Endothelial cell (in vitro differentiated cells): Measurements from ENCODE around the gene GSTM3. TPM values are rescaled to one million over a fixed set of nuclear protein-coding genes. Genes with fewer than 3 reads are reported as not detected.

Experiments used
- DNase-seq: peaks from one replicate; pipeline ENCODE4 v3.0.0; 2021; ENCODE audit warnings: low spot score
- H3K27ac Mint-ChIP-seq: one replicate; pipeline ENCODE4 v1.8.0; 2021; ENCODE audit warnings: mixed read lengths, inconsistent platforms; ENCODE audit not compliant: unreplicated experiment
- H3K27me3 Mint-ChIP-seq: one replicate; pipeline ENCODE4 v1.8.0; 2021; ENCODE audit warnings: mild to moderate bottlenecking, moderate library complexity, mixed read lengths, inconsistent platforms; ENCODE audit not compliant: unreplicated experiment
- H3K36me3 Mint-ChIP-seq: one replicate; pipeline ENCODE4 v1.8.0; 2021; ENCODE audit warnings: mild to moderate bottlenecking, low read depth, mixed read lengths, inconsistent platforms; ENCODE audit not compliant: unreplicated experiment
- H3K4me1 Mint-ChIP-seq: one replicate; pipeline ENCODE4 v1.8.0; 2021; ENCODE audit warnings: mild to moderate bottlenecking, mixed read lengths, inconsistent platforms; ENCODE audit not compliant: unreplicated experiment
- H3K4me3 Mint-ChIP-seq: one replicate; pipeline ENCODE4 v1.8.0; 2021; ENCODE audit warnings: mild to moderate bottlenecking, mixed read lengths, inconsistent platforms; ENCODE audit not compliant: unreplicated experiment
- H3K9me3 Mint-ChIP-seq: one replicate; pipeline ENCODE4 v1.8.0; 2021; ENCODE audit warnings: mixed read lengths, inconsistent platforms; ENCODE audit not compliant: unreplicated experiment
- total RNA-seq: library from RNA; stranded (reverse); fragmentation: NEBNext Ultra II Directional; extraction: Animal tissue kit (Norgen Biotek cat#: 25700); gene quantifications from one replicate; pipeline ENCODE4 v1.2.1, GENCODE V29; 2021; ENCODE audit not compliant: unreplicated experiment
- TF ChIP-seq, protein P1 (sequence below): fragments of 200-600 bp; sonication (generic); IDR thresholded peaks from one replicate; pipeline ENCODE4 v1.5.0; 2021; ENCODE audit warnings: antibody characterized with exemption; ENCODE audit not compliant: unreplicated experiment

GSTM3 gene
- total RNA-seq, 1 donor from 2014 or later, result 6.9 TPM

GRCh38 chr1:109725510-109725909 lies 15.3 kb downstream of the GSTM3 start:
- no peak overlapping the region for H3K27ac Mint-ChIP-seq
- TF ChIP-seq, protein P1, sequence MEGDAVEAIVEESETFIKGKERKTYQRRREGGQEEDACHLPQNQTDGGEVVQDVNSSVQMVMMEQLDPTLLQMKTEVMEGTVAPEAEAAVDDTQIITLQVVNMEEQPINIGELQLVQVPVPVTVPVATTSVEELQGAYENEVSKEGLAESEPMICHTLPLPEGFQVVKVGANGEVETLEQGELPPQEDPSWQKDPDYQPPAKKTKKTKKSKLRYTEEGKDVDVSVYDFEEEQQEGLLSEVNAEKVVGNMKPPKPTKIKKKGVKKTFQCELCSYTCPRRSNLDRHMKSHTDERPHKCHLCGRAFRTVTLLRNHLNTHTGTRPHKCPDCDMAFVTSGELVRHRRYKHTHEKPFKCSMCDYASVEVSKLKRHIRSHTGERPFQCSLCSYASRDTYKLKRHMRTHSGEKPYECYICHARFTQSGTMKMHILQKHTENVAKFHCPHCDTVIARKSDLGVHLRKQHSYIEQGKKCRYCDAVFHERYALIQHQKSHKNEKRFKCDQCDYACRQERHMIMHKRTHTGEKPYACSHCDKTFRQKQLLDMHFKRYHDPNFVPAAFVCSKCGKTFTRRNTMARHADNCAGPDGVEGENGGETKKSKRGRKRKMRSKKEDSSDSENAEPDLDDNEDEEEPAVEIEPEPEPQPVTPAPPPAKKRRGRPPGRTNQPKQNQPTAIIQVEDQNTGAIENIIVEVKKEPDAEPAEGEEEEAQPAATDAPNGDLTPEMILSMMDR, result no peak
- peaks cover 6% of the 10 kb centered on the region for H3K4me1 Mint-ChIP-seq
- peaks cover 12% of the 10 kb centered on the region for H3K36me3 Mint-ChIP-seq
- peaks cover 3% of the 10 kb centered on the region for H3K27me3 Mint-ChIP-seq
- H3K4me3 Mint-ChIP-seq, result peak overlapping the region; percentile 27
- no peak for DNase-seq
- peaks cover 5% of the 10 kb centered on the region for H3K9me3 Mint-ChIP-seq

DNA sequence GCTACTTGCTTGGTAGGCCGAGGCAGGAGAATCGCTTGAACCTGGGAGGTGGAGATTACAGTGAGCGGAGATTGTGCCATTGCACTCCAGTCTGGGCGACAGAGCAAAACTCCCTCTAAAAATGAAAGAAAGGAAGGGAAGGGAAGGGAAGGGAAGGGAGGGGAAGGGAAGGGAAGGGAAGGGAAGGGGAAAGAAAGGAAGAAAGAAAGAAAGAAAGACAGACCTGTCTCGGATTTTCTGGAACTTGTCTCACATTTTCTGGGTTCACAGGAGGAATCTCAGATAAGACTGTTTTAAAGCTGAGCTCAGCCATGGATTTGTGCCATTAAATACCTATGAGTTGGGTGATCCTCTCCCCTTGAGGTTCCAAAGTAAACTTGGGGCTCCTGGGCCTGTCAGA lies 15.9 kb downstream of the GSTM3 start:
- peaks cover 6% of the 10 kb centered on the region for H3K4me1 Mint-ChIP-seq

DNA sequence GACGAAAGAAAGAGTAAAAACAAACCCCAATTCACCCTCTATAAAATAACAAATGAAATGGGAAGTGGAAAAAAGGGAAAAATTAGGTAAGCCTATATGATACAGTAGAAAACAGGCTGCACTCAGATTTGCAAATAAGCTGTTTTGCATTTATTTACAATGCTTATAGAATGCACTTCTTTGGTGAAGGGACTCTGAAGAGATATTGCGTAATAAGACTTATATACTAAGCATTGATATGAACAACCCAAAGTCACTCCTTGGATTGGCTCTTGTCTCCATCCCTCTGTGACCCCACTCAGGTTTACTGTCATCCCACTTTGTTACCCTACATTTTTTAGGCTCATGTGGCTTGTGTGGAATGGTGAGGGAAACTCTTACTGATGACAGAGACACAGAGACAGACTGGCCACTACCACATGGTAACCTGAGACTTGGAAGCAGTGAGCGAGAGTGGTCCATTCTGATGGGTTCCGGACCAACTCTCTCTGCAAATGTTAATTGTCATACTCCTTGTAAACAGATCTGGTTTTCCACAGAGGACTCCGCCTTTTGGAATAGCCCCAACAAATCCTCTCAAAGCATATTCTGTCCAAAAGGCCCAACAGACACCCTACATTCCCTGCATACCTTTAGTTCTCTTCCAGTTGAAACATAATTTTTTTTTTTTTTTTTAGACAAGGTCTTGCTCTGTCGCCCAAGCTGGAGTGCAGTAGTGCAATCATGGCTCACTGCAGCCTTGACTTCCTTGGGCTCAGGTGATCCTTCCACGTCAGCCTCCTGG lies 17.7 kb downstream of the GSTM3 start:
- Mint-ChIP-seq H3K9me3 (peaks cover 5% of the 10 kb centered on the region), H3K27ac (no peak overlapping the region), H3K27me3 (peaks cover 3% of the 10 kb centered on the region), H3K4me1 (no peaks in the 10 kb centered on the region), H3K36me3 (peaks cover 14% of the 10 kb centered on the region), H3K4me3 (no peak overlapping the region)
- TF ChIP-seq, protein P1, result no peak
- DNase-seq, result no peak

More for the DNA sequence above, 15.9 kb downstream of the GSTM3 start:
- Mint-ChIP-seq H3K36me3 (peaks cover 12% of the 10 kb centered on the region), H3K27me3 (peaks cover 3% of the 10 kb centered on the region), H3K4me3 (no peak overlapping the region), H3K9me3 (peaks cover 5% of the 10 kb centered on the region), H3K27ac (no peak overlapping the region)
- TF ChIP-seq, protein P1, result no peak
- no peak for DNase-seq

GRCh38 chr1:109721971-109722370 lies 18.9 kb downstream of the GSTM3 start:
- no peak overlapping the region for H3K27ac Mint-ChIP-seq
- H3K4me1 Mint-ChIP-seq, result peaks cover 10% of the 10 kb centered on the region
- no peak overlapping the region for H3K4me3 Mint-ChIP-seq

DNA sequence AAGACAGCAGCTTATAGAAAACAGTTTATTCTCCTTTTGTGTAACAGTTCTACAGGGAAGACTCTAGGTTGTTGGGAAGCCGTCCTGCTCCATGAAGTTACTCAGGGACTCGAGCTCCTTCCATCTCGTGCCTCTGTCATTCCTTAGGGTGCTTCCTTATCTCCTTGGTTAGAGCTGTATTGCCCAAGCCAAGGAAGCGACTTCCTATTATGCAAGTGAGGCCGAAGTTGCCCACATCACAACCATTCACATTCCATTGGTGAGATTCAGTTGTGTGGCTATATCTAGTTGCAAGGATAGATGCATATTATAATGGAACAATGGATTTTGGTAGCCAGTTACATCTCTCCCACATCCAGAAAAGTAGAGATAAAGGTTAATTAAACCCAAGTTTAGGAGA lies 19.8 kb downstream of the GSTM3 start:
- Mint-ChIP-seq H3K4me1 (peaks cover 13% of the 10 kb centered on the region), H3K4me3 (no peak overlapping the region), H3K27me3 (peaks cover 8% of the 10 kb centered on the region), H3K9me3 (no peaks in the 10 kb centered on the region), H3K27ac (no peak overlapping the region), H3K36me3 (peaks cover 13% of the 10 kb centered on the region)
- TF ChIP-seq, protein P1, result no peak
- DNase-seq, result no peak

More at GRCh38 chr1:109721971-109722370, 18.9 kb downstream of the GSTM3 start:
- TF ChIP-seq, protein P1, result no peak
- H3K36me3 Mint-ChIP-seq, result peaks cover 16% of the 10 kb centered on the region
- peaks cover 5% of the 10 kb centered on the region for H3K27me3 Mint-ChIP-seq
- DNase-seq, result no peak
- peaks cover under 1% of the 10 kb centered on the region for H3K9me3 Mint-ChIP-seq
